IMR-90 (cell line): ENCODE measurements around the gene ACP4. TPM values are rescaled to one million over a fixed set of nuclear protein-coding genes. Genes with fewer than 3 reads are reported as not detected.

Experiments used
- ATAC-seq: fragments of 200-7000 bp; cut with Tn5 transposase; 2 replicates; pipeline ENCODE4 v1.9.1; 2020; ENCODE audit warnings: low read depth, mild to moderate bottlenecking, moderate library complexity
- BruUV-seq: library from RNA; stranded (reverse); fragments of 400-500 nt; replicated peaks from 2 replicates; lab custom pipeline; 2021; lab: Mats Ljungman, UMichigan
- CTCF ChIA-PET: fragments of 300-600 bp; formaldehyde crosslinking; extraction: SDS; loops from one replicate; lab custom pipeline; 2021; ENCODE audit warnings: antibody characterized with exemption; lab: Yijun Ruan, JAX
- POLR2A ChIA-PET: fragments of 300-600 bp; sonication (Branson Sonifier 250); formaldehyde crosslinking; loops from one replicate; lab custom pipeline; 2022; ENCODE audit warnings: antibody characterized with exemption; ENCODE audit not compliant: unreplicated experiment; lab: Charles Lee
- DNase-seq: peaks from one replicate; pipeline ENCODE4 v3.0.0; 2013
- H2AFZ ChIP-seq: replicated peaks from 2 replicates; pipeline ENCODE3; 2013; ENCODE audit warnings: low read length, mild to moderate bottlenecking; ENCODE audit not compliant: poor library complexity
- H2AK5ac ChIP-seq: 2 replicates; pipeline ENCODE4 v1.6.1; 2013; ENCODE audit warnings: low read depth, low read length, inconsistent platforms
- H2AK9ac ChIP-seq: replicated peaks from 2 replicates; pipeline ENCODE3; 2013; ENCODE audit warnings: mild to moderate bottlenecking, low read depth, low read length, moderate library complexity; ENCODE audit not compliant: poor library complexity
- H2BK120ac ChIP-seq: 2 replicates; pipeline ENCODE4 v1.6.1; 2013; ENCODE audit warnings: low read depth, low read length, inconsistent platforms
- H2BK15ac ChIP-seq: 3 replicates; pipeline ENCODE4 v1.6.1; 2013; ENCODE audit warnings: low read depth, low read length, inconsistent platforms
- H2BK20ac ChIP-seq: 2 replicates; pipeline ENCODE4 v1.6.1; 2013; ENCODE audit warnings: low read depth, mild to moderate bottlenecking, inconsistent platforms, low read length, moderate library complexity
- H2BK5ac ChIP-seq: 2 replicates; pipeline ENCODE4 v1.6.1; 2013; ENCODE audit warnings: mild to moderate bottlenecking, low read depth, low read length, inconsistent platforms; ENCODE audit not compliant: poor library complexity, severe bottlenecking
- H3K14ac ChIP-seq: replicated peaks from 2 replicates; pipeline ENCODE4 v1.6.1; 2013; ENCODE audit warnings: low read depth, low read length, inconsistent platforms
- H3K18ac ChIP-seq: 2 replicates; pipeline ENCODE4 v1.6.1; 2013; ENCODE audit warnings: low read depth, low read length, control low read depth
- H3K23ac ChIP-seq: 2 replicates; pipeline ENCODE4 v1.6.1; 2013; ENCODE audit warnings: low read depth, low read length, inconsistent platforms
- H3K27ac ChIP-seq: 2 replicates; pipeline ENCODE4 v1.5.1; 2013; ENCODE audit warnings: mild to moderate bottlenecking, control low read depth, low read length; ENCODE audit not compliant: insufficient read depth
- H3K27me3 ChIP-seq: 2 replicates; pipeline ENCODE4 v1.6.1; 2013; ENCODE audit warnings: low read length; ENCODE audit not compliant: control insufficient read depth, insufficient read depth
- H3K36me3 ChIP-seq: 2 replicates; pipeline ENCODE4 v1.6.1; 2013; ENCODE audit warnings: low read length, mixed read lengths; ENCODE audit not compliant: control insufficient read depth, insufficient read depth
- H3K4ac ChIP-seq: 2 replicates; pipeline ENCODE4 v1.6.1; 2013; ENCODE audit warnings: low read depth, low read length, inconsistent platforms
- H3K4me1 ChIP-seq: 2 replicates; pipeline ENCODE4 v1.6.1; 2013; ENCODE audit warnings: low read length, mixed read lengths; ENCODE audit not compliant: control insufficient read depth, insufficient read depth
- H3K4me2 ChIP-seq: 2 replicates; pipeline ENCODE4 v1.6.1; 2013; ENCODE audit warnings: low read depth, mild to moderate bottlenecking, control low read depth, low read length, moderate library complexity
- H3K4me3 ChIP-seq: 2 replicates; pipeline ENCODE4 v1.5.1; 2013; ENCODE audit warnings: low read depth, mild to moderate bottlenecking, control low read depth, low read length, moderate library complexity; ENCODE audit not compliant: insufficient read depth
- H3K56ac ChIP-seq: 2 replicates; pipeline ENCODE4 v1.6.1; 2013; ENCODE audit warnings: low read length, inconsistent platforms; ENCODE audit not compliant: insufficient read depth; ENCODE audit errors: extremely low read depth
- H3K79me1 ChIP-seq, 2 experiments: 2 replicates each; pipeline ENCODE4 v1.6.1; 2013; ENCODE audit warnings: low read length in 2 of 2, inconsistent platforms in 1 of 2, low read depth in 1 of 2
- H3K9ac ChIP-seq: 2 replicates; pipeline ENCODE4 v1.6.1; 2013; ENCODE audit warnings: low read depth, low read length, control low read depth
- H3K9me1 ChIP-seq: 2 replicates; pipeline ENCODE4 v1.6.1; 2013; ENCODE audit warnings: low read length, inconsistent platforms; ENCODE audit not compliant: insufficient read depth
- H3K9me3 ChIP-seq: 2 replicates; pipeline ENCODE4 v1.6.1; 2013; ENCODE audit warnings: low read length; ENCODE audit not compliant: control insufficient read depth, insufficient read depth
- H4K20me1 ChIP-seq: 2 replicates; pipeline ENCODE4 v1.6.1; 2013; ENCODE audit warnings: low read length, inconsistent platforms; ENCODE audit not compliant: insufficient read depth
- H4K5ac ChIP-seq: 2 replicates; pipeline ENCODE4 v1.6.1; 2013; ENCODE audit warnings: mild to moderate bottlenecking, low read depth, low read length, control low read depth
- H4K8ac ChIP-seq, 2 experiments: 2 replicates each; pipeline ENCODE4 v1.6.1; 2013; ENCODE audit warnings: low read depth in 2 of 2, low read length in 2 of 2, control low read depth in 1 of 2, inconsistent platforms in 1 of 2
- H4K91ac ChIP-seq: 2 replicates; pipeline ENCODE4 v1.6.1; 2013; ENCODE audit warnings: low read depth, low read length, inconsistent platforms; ENCODE audit not compliant: insufficient read depth
- CEBPB ChIP-seq: IDR thresholded peaks from 2 replicates; pipeline ENCODE4 v1.6.1; 2012; ENCODE audit warnings: low read depth, low read length, improper control_type of control experiment
- CHD1 ChIP-seq: IDR thresholded peaks from 2 replicates; pipeline ENCODE4 v1.6.1; 2012; ENCODE audit warnings: low read depth, low read length, improper control_type of control experiment
- MAFK ChIP-seq: IDR thresholded peaks from 2 replicates; pipeline ENCODE4 v1.6.1; 2012; ENCODE audit warnings: low read depth, low read length, improper control_type of control experiment
- MAZ ChIP-seq: IDR thresholded peaks from 2 replicates; pipeline ENCODE4 v1.6.1; 2012; ENCODE audit warnings: low read depth, mild to moderate bottlenecking, low read length, improper control_type of control experiment, moderate library complexity, borderline replicate concordance
- SMC3 ChIP-seq: fragments of 150-350 bp; IDR thresholded peaks from 2 replicates; pipeline ENCODE4 v1.6.1; 2016; ENCODE audit warnings: low read depth, mild to moderate bottlenecking, antibody characterized with exemption, low read length, moderate library complexity
- WGBS, 2 experiments: methylation state at CpG; one replicate each; pipeline versions ENCODE4 v1.1.5 to v1.1.7; 2013; ENCODE audit warnings: missing lambda C conversion rate in 2 of 2; ENCODE audit not compliant: insufficient read length in 1 of 2; ENCODE audit errors: extremely low coverage in 2 of 2; 5-methylcytosine and 5-hydroxymethylcytosine counted together
- dilution Hi-C: fragments of 300-500 bp; cut with HindIII; formaldehyde crosslinking; loops from one replicate; pipeline ENCODE4 v1.14.3; 2018; ENCODE audit warnings: low sequenced_read_pairs; ENCODE audit not compliant: unreplicated experiment
- in situ Hi-C: fragments of 300-500 bp; cut with MboI; formaldehyde crosslinking; loops from 3 replicates; pipeline ENCODE4 v1.14.3; 2019; ENCODE audit warnings: low sequenced_read_pairs, inconsistent platforms, mixed read lengths
- intact Hi-C: fragments of 100-400 bp; cut with micrococcal nuclease; formaldehyde crosslinking; loops from 2 replicates; pipeline ENCODE4 v1.10.0; 2022
- polyA plus RNA-seq, 3 experiments: library from polyadenylated mRNA; depleted of rRNA; stranded (reverse); fragments of >200 nt; gene quantifications; 2 replicates each; pipeline ENCODE4 v1.2.3, GENCODE V29; 2012; ENCODE audit warnings: low replicate concordance in 1 of 3
- total RNA-seq: library from RNA; depleted of rRNA; stranded (reverse); fragments of >200 nt; gene quantifications from 2 replicates; pipeline ENCODE4 v1.2.3, GENCODE V29; 2012
- TF ChIP-seq, protein P1 (sequence below): conservative IDR thresholded peaks from 2 replicates; pipeline ENCODE4 v1.5.1; 2012; ENCODE audit warnings: mild to moderate bottlenecking, low read depth, low read length, improper control_type of control experiment
- TF ChIP-seq, protein P2 (sequence below): fragments of 150-350 bp; IDR thresholded peaks from 2 replicates; pipeline ENCODE4 v1.6.1; 2016; ENCODE audit warnings: low read depth, mild to moderate bottlenecking, low read length, moderate library complexity, borderline replicate concordance

Gene ACP4
- total and polyA plus RNA-seq, 2 of the 4 experiments (the other 2 are of a cell fraction), result not detected

DNA sequence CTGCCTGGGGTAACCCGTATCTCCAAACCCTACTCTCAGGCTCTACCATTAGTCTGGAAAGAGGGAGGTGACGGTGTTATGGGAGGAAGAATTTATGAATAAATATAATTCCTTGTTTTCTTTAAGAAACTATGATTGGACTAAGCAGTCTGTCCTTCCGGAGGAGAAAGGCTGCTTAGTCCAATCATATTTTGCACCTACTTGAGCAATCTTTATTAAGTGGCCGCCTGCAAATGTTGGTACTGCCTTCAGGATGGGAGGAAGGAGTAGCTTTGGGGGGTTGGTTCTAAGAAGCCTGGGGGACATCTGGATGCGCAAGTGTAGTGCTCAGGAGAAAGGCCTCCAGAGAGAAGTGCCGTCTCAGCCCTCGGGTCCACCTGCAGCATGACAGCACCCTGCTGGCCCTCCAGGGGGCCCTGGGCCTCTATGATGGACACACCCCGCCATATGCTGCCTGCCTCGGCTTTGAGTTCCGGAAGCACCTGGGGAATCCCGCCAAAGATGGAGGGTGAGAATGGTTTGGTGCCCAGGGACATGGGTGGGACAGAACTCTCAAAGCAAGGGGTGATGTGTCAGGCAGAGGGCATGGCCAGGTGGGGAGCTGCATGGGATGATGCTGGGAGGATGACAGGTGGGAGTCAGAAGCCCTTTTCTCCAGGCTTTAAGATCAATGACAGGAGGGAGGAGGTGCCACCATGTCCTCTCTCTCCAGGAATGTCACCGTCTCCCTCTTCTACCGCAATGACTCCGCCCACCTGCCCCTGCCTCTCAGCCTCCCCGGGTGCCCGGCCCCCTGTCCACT, 4.1 kb downstream of the ACP4 start:
- H3K23ac ChIP-seq, result no peak overlapping the region
- no peak overlapping the region for H3K9ac ChIP-seq
- no peak overlapping the region for H4K91ac ChIP-seq
- H2AFZ ChIP-seq, result peak overlapping the region; percentile 71
- POLR2A ChIA-PET, result no interaction called here
- BruUV-seq, result no TSS peak
- peaks cover 7% of the 10 kb centered on the region for H3K9me1 ChIP-seq
- no peaks in the 10 kb centered on the region for H3K9me3 ChIP-seq
- no peaks in the 10 kb centered on the region for H3K27me3 ChIP-seq
- peak overlapping the region; percentile 37 for H2AK9ac ChIP-seq
- intact Hi-C loops (no loop called here), dilution Hi-C loops (no loop called here), in situ Hi-C loops (no loop called here)
- H3K27ac ChIP-seq, result no peak overlapping the region
- H3K18ac ChIP-seq, result no peak overlapping the region
- H3K36me3 ChIP-seq, result peaks cover 21% of the 10 kb centered on the region
- H3K4ac ChIP-seq, result no peak overlapping the region
- no peak overlapping the region for H4K5ac ChIP-seq
- H2AK5ac ChIP-seq, result no peak overlapping the region
- no peak overlapping the region for H3K4me3 ChIP-seq
- H2BK20ac ChIP-seq, result no peak overlapping the region
- no peak for DNase-seq
- CTCF ChIA-PET, result no interaction called here
- H4K20me1 ChIP-seq, result peaks cover 53% of the 10 kb centered on the region
- no peak overlapping the region; the same call in 1 of the 2 replicates for H3K14ac ChIP-seq
- H3K56ac ChIP-seq, result no peak overlapping the region
- no peak overlapping the region for H2BK5ac ChIP-seq
- H3K4me1 ChIP-seq, result no peaks in the 10 kb centered on the region
- TF ChIP-seq MAZ (no peak), SMC3 (no peak), CEBPB (no peak), MAFK (no peak), CHD1 (no peak)
- TF ChIP-seq, protein P1, sequence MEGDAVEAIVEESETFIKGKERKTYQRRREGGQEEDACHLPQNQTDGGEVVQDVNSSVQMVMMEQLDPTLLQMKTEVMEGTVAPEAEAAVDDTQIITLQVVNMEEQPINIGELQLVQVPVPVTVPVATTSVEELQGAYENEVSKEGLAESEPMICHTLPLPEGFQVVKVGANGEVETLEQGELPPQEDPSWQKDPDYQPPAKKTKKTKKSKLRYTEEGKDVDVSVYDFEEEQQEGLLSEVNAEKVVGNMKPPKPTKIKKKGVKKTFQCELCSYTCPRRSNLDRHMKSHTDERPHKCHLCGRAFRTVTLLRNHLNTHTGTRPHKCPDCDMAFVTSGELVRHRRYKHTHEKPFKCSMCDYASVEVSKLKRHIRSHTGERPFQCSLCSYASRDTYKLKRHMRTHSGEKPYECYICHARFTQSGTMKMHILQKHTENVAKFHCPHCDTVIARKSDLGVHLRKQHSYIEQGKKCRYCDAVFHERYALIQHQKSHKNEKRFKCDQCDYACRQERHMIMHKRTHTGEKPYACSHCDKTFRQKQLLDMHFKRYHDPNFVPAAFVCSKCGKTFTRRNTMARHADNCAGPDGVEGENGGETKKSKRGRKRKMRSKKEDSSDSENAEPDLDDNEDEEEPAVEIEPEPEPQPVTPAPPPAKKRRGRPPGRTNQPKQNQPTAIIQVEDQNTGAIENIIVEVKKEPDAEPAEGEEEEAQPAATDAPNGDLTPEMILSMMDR, result 0 out of 2 replicates have a peak, but pooled peaks have one; percentile 10
- TF ChIP-seq, protein P2, sequence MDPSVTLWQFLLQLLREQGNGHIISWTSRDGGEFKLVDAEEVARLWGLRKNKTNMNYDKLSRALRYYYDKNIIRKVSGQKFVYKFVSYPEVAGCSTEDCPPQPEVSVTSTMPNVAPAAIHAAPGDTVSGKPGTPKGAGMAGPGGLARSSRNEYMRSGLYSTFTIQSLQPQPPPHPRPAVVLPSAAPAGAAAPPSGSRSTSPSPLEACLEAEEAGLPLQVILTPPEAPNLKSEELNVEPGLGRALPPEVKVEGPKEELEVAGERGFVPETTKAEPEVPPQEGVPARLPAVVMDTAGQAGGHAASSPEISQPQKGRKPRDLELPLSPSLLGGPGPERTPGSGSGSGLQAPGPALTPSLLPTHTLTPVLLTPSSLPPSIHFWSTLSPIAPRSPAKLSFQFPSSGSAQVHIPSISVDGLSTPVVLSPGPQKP, result no peak
- 0% methylated on average over 2 of the region's 16 CpGs; no CpG with 5 or more reads in 1 of the 2 experiments for WGBS, 2 experiments
- ATAC-seq, result peak; percentile 34
- no peak overlapping the region for H2BK15ac ChIP-seq
- no peak overlapping the region for H3K4me2 ChIP-seq
- H4K8ac ChIP-seq, result no peak overlapping the region
- peaks cover 8 to 12% of the 10 kb centered on the region in 2 experiments; a peak in 2 of 4 replicates for H3K79me1 ChIP-seq
- no peak overlapping the region for H2BK120ac ChIP-seq
